Esophagus squamous epithelium (tissue), 5 donors: Measurements from ENCODE around the gene MAGI1. TPM values are rescaled to one million over a fixed set of nuclear protein-coding genes. Genes with fewer than 3 reads are reported as not detected.

Experiments
- DNase-seq: peaks from one replicate; lab custom pipeline; 2025; lab: John Stamatoyannopoulos, UW
- H3K27ac ChIP-seq, 4 donors: fragments of 200-600 bp; sonication (generic); one replicate each; pipeline ENCODE4 v1.5.1; 2016 to 2019; ENCODE audit warnings: mild to moderate bottlenecking in 1 of 4
- H3K27me3 ChIP-seq, 4 donors: fragments of 200-600 bp; sonication (generic); 1 replicate in 3 of 4; 2 replicates in 1 of 4; pipeline versions ENCODE4 v1.5.1 to v1.6.0; 2017 to 2021; ENCODE audit warnings: antibody characterized with exemption in 1 of 4
- H3K36me3 ChIP-seq, 3 donors: fragments of 200-600 bp; sonication (generic); one replicate each; pipeline ENCODE4 v1.5.1; 2016 to 2019
- H3K4me1 ChIP-seq, 3 donors: fragments of 200-600 bp; sonication (generic); one replicate each; pipeline ENCODE4 v1.5.1; 2017 to 2019
- H3K4me3 ChIP-seq, 4 donors: fragments of 200-600 bp; sonication (generic); 1 replicate in 3 of 4; 2 replicates in 1 of 4; pipeline ENCODE4 v1.5.1; 2016 to 2019; ENCODE audit warnings: mild to moderate bottlenecking in 2 of 4, moderate library complexity in 1 of 4
- H3K9me3 ChIP-seq, 3 donors: fragments of 200-600 bp; sonication (generic); one replicate each; pipeline ENCODE4 v1.5.1; 2016 to 2019
- CTCF ChIP-seq, 6 experiments: fragments of 450-650 bp in 4 of 6; fragments of 200-600 bp in 2 of 6; sonication (generic) in 2 of 6; IDR thresholded peaks; one replicate each; pipeline ENCODE4 v1.5.1; 2016 to 2019; ENCODE audit warnings: antibody characterized with exemption in 6 of 6, mild to moderate bottlenecking in 4 of 6, moderate library complexity in 4 of 6
- POLR2A ChIP-seq, 4 donors: fragments of 450-650 bp; IDR thresholded peaks; one replicate each; pipeline ENCODE4 v1.6.1; 2017; ENCODE audit warnings: antibody characterized with exemption in 4 of 4, mild to moderate bottlenecking in 4 of 4, moderate library complexity in 3 of 4
- WGBS, 2 donors: methylation state at CpG; one replicate each; pipeline ENCODE4 v1.1.5; 2018; 5-methylcytosine and 5-hydroxymethylcytosine counted together
- intact Hi-C: fragments of 100-400 bp; cut with DNase I; formaldehyde crosslinking; loops from one replicate; pipeline ENCODE4 v1.15.0; 2022
- total RNA-seq, 4 donors: library from RNA; depleted of rRNA; stranded (reverse); fragments of >200 nt; gene quantifications; one replicate each; pipeline ENCODE4 v1.1.0, GENCODE V29; 2016
- donor health status: DM: yes; HTN: yes; CAD: no.

Gene MAGI1
- total RNA-seq, 4 donors from 2014 or later: 12.0 to 28.2 (median 21.1) TPM

GRCh38 chr3:65564483-65564882, 474.2 kb downstream of the MAGI1 start:
- Histone ChIP-seq H3K27ac (no peak overlapping the region), H3K36me3 (no peaks in the 10 kb centered on the region), H3K4me1 (no peaks in the 10 kb centered on the region), H3K27me3 (no peaks in the 10 kb centered on the region), H3K9me3 (no peaks in the 10 kb centered on the region), H3K4me3 (no peak overlapping the region)
- no peak for DNase-seq
- TF ChIP-seq POLR2A (IDR thresholded peaks at IDR 0.05) (no peak), CTCF (IDR thresholded peaks at IDR 0.05) (no peak)
- 76 to 84% methylated on average over 3 of the region's 3 CpGs for WGBS, 2 donors
- intact Hi-C loops: no loop called here

- Histone ChIP-seq H3K4me1 (no peaks in the 10 kb centered on the region), H3K27ac (no peak overlapping the region), H3K36me3 (no peaks in the 10 kb centered on the region), H3K4me3 (no peak overlapping the region), H3K27me3 (no peaks in the 10 kb centered on the region), H3K9me3 (no peaks in the 10 kb centered on the region)
- TF ChIP-seq POLR2A (IDR thresholded peaks at IDR 0.05) (no peak), CTCF (IDR thresholded peaks at IDR 0.05) (no peak)
- DNase-seq: no peak
- WGBS, 2 donors: 70 to 86% methylated on average over 5 of the region's 5 CpGs
- intact Hi-C loops: no loop called here
Observed at GRCh38 chr3:65563861-65564260, 474.9 kb downstream of the MAGI1 start.

GRCh38 chr3:65562447-65562846, 476.3 kb downstream of the MAGI1 start:
- 82 to 86% methylated on average over 2 of the region's 2 CpGs for WGBS, 2 donors
- Histone ChIP-seq H3K27me3 (no peaks in the 10 kb centered on the region), H3K36me3 (no peaks in the 10 kb centered on the region), H3K27ac (no peak overlapping the region), H3K4me3 (no peak overlapping the region), H3K4me1 (no peaks in the 10 kb centered on the region), H3K9me3 (no peaks in the 10 kb centered on the region)
- no peak for DNase-seq
- TF ChIP-seq POLR2A (IDR thresholded peaks at IDR 0.05): no peak
- TF ChIP-seq CTCF (IDR thresholded peaks at IDR 0.05): no peak
- intact Hi-C loops: no loop called here

GRCh38 chr3:65561617-65562016, 477.1 kb downstream of the MAGI1 start:
- no peaks in the 10 kb centered on the region for H3K9me3 ChIP-seq
- no peak overlapping the region for H3K4me3 ChIP-seq
- no peak overlapping the region for H3K27ac ChIP-seq
- WGBS, 2 donors: 65 to 68% methylated on average over 3 of the region's 3 CpGs
- no peak for DNase-seq
- no peaks in the 10 kb centered on the region for H3K36me3 ChIP-seq
- H3K4me1 ChIP-seq: no peaks in the 10 kb centered on the region
- TF ChIP-seq POLR2A (IDR thresholded peaks at IDR 0.05) (no peak), CTCF (IDR thresholded peaks at IDR 0.05) (no peak)
- H3K27me3 ChIP-seq: no peaks in the 10 kb centered on the region
- intact Hi-C loops: no loop called here

- no peaks in the 10 kb centered on the region for H3K27me3 ChIP-seq
- no peak overlapping the region for H3K27ac ChIP-seq
- TF ChIP-seq CTCF (IDR thresholded peaks at IDR 0.05) (no peak), POLR2A (IDR thresholded peaks at IDR 0.05) (no peak)
- no peaks in the 10 kb centered on the region for H3K4me1 ChIP-seq
- 55 to 64% methylated on average over 4 of the region's 4 CpGs for WGBS, 2 donors
- no peaks in the 10 kb centered on the region for H3K36me3 ChIP-seq
- no peak for DNase-seq
- H3K4me3 ChIP-seq: no peak overlapping the region
- no peaks in the 10 kb centered on the region for H3K9me3 ChIP-seq
- intact Hi-C loops: no loop called here
Observed at GRCh38 chr3:65560901-65561300, 477.8 kb downstream of the MAGI1 start.
